GM10847 (cell line): ENCODE measurements around the gene RAD54L.

Experiments used
- POLR2A ChIP-seq: IDR thresholded peaks from 2 replicates; pipeline ENCODE4 v1.6.1; 2011; ENCODE audit not compliant: insufficient read length; ENCODE audit errors: extremely low read depth

The RAD54L gene

DNA sequence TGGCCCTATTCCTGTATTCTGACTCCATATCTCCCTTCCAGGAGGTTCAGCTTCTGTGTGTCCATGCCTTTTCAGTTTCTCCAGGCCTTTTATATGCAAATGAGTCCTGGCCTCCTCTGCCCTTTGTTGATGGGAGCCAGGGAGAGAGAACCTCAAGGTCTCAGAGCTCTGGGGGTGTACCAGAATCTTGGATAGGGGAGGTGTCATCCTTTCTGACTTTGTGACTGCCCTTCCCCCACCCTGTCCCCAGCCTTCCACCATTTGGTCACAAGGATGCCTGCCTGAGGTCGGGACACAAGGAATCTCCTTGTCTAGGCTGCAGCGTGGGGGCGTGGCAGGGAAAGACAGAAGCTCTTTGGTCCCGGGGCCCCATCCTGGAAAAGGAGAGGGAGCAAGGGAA lies 25.8 kb upstream of the RAD54L start:
- no peak for TF ChIP-seq POLR2A

DNA sequence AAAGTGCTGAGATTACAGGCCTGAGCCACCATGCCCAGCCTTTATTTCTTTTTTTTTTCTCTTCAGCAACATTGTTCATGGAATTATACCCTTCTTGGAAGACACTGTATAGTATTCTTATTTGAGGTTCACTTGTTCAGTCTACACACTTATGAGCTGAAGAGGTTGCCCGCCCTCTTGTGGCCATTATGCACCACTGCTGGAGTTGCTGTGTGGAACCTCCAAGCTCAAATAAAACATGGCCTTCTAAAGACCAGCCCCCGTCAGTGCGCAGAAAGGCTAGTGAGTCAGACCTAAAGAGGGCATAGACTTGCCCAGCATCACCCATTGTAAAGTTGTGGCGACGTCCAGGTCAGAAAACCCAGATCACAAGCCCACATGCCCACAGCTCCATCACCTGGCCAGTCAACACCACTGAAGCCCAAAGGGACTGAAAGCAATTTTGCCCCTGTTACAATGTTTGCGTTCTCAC lies 24.1 kb upstream of the RAD54L start:
- TF ChIP-seq POLR2A = no peak

DNA sequence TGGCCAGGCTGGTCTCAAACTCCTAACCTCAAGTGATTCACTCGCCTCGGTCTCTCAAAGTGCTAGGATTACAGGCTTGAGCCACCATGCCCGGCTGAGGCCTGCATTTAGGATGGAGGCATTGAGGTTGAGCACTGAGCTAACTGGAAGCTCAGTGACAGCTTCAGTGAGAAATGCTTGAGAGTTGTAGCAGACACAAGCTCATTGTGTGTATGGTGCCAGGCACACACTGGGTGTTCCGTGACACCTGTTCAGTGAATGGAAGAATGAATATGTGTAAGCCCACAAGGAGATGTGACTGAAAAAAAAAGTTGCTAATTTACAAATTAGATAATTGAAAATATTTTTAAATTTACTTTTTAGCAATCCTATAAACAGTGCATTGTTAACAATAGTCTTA lies 22.6 kb upstream of the RAD54L start:
- no peak for TF ChIP-seq POLR2A

DNA sequence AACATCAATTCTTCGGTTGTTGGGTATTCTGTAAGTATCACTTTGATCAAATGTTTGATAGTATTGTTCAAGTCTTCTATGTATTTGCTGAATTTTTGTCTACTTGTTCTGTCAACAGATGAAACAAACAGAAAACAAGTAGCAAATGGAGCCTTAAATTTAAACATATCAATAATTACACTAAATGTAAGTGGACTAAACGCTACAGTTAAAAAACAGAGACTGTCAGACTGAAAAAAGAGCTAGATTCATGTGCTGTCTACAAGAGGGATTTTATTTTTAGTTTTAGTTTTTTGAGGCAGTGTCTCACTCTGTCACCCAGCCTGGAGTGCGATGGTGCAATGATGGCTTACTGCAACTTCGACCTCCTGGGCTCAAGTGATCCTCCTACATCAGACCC lies 10.7 kb upstream of the RAD54L start:
- TF ChIP-seq POLR2A = no peak

DNA sequence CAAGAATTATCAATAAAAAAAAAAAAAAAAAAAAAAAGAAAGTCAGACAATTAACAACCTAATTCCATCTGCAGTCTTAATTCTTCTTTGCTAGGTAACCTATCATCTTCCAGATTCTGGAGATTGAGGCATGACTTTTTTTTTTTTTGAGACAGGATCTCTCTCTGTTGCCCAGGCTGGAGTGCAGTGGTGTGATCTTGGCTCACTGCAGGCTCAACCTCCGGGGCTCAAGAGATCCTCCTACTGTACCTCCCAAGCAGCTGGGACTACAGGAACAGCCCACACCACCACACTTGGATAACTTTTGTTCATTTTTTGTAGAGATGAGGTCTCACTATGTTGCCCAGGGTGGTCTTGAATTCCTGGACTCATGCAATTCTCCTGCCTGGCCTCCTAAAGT lies 4.6 kb upstream of the RAD54L start:
- no peak for TF ChIP-seq POLR2A

DNA sequence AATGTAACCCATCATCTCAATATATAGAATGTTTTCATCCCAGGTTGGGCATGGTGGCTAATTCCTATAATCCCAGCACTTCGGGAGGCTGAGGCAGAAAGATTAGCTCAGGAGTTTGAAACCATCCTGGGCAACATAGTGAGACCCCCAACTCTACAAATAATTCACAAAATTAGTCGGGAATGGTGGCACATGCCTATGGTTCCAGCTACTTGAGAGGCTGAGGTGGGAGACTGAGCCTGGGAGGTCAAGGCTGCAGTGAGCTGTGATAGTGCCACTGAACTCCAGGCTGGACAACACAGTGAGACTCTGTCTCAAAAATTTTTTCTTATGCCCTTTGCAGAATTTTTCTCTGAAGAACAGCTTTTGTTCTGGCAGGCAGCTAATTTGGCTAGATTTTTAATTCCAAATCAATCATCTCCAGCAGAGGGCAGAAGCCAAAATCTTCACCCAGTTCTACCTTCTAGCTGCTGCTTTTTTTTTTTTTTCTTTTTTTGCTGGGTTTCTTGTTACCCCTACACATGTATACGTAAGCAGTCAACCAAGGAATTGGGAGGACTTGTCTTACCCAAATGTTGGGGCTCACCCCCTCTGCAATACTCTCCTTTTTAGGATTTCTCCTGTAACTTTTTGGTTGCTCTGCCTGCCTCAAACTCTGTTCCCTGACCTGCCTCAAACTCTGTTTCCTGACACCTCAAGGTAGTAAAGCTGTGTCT lies 2.7 kb upstream of the RAD54L start:
- no peak for TF ChIP-seq POLR2A

DNA sequence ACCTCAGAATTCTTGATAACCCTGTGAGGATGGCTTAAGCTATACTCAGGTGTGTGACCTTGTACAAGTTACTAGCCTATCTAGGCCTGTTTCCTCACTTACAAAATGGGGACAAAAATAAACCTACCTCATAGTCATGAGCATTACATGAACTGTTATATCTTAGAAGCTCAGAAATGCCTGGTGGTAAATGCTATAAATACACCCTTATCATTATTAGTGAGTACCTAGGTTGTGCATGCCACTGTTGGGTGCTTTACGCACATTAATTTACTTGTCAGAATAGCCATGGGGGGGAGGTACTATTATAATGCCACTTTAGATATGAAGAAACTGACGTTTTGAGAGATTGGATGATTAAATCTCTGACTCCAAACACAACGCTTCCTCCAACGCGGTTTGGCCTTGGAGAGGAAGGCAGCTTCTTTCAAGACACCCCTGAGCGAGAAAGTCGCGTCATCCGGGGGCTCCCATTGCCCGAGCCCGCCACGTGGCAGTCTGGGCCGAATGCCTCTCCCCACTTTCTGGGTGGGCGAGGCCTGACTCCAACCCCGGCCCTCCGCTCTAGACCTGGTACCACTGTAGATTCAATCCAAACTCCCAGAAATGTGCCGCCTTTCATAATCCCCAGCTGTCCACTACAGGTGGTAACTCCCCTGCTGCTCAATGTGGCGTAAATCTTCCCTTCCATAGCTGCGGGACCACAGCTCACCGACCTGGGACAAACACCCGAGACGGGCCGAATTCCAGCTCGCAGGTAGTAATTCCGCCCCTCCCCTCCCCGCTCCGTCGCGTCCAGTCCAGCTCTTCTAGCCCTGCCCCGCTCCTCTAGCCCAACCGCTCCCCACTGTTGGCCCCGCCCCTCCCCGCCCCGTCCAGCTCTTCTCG lies 771 bp upstream of the RAD54L start:
- no peak for TF ChIP-seq POLR2A

DNA sequence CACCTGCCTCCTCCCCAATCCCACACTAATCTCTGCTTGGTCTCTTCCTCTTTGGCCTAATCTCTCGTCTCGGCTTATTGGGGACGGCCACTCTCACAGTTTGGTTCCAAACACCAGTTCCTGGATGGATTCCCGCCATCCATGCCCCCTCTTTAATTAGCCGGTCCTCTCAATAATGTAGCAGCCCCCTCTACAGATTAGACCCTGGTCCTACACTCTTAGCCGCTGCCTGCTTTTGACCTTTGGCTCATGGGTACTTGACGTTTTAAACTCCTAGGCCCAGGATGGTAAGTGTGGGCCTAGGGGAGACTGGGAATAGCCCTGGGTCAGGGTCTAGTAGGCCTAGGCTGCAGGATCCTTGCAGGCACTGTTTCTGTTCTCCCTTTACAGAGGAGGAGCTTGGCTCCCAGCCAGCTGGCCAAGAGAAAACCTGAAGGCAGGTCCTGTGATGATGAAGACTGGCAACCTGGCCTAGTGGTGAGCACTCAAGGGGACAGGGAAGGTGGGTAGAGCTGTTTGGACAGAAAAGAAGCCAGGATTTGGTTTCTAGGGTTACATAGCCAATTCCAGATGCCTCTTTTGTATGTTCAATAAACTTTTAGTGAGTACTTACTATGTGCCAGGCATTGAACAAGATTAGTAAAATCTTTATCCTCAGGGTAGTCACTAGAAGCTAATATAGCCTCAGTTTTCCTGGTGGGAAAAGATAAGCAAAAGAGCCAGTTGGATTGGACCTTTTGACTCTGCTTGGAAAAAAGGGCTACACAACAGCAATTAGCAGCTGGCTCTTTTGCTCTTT lies 758 bp downstream of the RAD54L start:
- no peak for TF ChIP-seq POLR2A

DNA sequence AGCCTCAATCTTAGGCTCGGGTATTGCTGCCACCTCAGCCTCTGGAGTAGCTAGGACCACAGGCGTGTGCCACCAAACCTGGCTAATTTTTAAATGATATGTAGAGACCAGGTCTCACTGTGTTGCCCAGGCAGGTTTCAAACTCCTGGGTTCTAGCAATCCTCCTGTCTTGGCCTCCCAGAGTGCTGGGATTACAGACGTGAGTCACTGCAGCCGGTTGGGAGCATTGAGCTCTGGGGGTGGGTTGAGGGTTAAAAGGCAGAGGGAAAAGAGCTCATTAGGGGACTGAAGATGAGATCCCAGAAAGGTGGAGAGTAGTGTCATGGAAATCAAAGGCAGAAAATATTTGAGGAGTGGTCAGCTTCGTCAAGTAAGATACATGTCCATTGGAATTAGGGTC lies 7.1 kb downstream of the RAD54L start:
- no peak for TF ChIP-seq POLR2A

DNA sequence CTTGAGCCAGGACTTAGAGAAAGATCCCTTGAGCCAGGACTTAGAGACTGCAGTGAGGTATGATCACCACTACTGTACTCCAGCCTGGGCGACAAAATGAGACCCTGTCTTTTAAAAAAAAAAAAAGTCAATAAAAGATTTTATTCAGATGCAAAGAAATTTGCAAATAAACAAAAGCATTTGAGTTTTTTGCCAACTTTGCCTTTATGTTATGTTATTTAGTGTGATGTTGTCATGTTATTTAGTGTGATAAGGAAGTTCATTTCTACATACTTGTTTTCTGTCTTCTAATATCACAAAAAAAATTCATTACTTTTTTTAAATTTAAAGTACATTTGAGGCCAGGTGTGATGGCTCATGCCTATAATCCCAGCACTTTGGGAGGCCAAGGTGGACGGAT lies 9.0 kb downstream of the RAD54L start:
- no peak for TF ChIP-seq POLR2A

DNA sequence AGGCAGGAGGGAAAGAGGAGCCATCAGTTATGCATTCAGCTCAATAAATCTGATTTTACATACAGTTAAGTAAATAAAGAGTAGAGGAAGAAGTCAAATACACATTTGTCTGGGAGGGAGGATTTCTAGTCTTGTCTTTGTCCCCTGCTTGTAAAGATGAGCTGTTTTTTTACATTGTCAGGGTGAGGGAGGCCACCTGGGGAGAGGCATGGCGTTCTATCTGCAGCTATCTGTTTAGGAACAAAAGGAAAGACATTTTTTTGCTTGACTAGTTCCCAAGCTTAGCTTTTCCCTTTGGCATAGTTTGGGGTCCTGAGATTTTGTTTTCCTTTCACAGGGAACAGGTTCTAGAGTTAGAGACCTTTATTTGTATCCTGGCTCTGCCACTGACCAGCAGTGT lies 14.9 kb downstream of the RAD54L start:
- TF ChIP-seq POLR2A = no peak

DNA sequence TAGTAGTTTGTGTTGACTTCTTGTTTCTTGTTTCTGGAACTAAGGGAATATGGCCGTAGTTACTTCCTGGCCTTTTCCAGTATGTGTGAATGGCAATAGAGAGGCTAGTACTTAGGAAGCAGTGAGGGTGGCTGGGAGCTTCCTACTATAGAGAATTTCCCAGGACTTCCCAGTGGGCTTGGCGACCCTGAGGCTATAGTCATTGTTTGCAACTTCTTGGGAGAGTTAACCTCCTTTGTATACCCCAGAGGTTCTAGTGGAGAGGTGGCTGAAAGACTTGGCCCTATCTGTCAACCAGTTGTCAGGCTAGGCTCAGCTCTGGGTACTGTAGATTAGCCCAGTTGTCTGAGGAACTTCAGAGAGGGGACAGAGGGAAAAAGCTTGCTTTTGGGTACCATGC lies 15.6 kb downstream of the RAD54L start:
- TF ChIP-seq POLR2A = no peak

DNA sequence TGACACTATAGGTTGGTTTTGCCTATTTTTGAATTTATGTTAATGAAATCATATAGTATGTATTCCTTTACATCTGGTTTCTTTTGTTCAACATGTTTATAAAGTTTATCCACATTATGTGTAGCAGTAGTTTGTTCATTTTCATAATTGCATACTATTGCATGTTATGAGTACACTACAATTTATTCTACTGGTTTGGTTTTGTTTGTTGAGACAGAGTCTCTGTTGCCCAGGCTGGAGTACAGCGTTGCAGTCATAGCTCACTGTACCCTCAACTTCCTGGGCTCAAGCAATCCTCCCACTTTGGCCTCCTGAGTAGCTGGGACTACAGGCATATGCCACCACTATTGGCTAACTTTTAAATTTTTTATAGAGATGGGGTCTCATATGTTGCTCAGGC lies 21.0 kb downstream of the RAD54L start:
- no peak for TF ChIP-seq POLR2A

DNA sequence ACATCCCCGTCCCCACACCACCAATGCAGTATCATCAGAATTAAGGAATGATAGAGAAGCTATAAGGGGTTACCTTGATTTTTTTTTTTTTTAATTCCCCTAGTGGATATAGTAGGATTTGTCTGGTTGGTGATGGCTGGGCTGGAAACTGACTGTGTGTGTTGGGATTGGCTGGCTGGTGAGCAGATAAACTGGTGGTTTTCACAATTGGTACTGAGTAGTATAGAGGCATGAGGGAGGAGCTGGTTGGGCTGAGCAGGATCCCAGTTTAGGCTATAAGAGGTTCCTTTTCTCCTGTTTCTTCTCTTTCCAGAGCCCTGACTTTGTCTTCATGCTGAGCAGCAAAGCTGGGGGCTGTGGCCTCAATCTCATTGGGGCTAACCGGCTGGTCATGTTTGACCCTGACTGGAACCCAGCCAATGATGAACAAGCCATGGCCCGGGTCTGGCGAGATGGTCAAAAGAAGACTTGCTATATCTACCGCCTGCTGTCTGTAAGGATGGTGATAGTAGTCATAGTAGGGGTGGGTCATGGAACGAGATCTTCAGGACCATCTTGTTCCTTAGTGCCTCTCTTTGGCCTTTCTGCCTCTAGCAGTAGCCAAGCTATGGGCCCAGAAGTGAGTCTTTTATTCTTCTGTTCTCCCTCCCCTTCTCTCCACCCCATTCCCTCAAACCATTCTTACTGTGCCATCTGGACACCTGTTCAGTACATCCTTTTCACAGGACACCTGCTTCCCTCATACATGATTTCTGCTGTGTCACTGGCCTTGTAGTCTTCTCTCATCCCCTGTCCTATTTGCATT lies 26.9 kb downstream of the RAD54L start:
- no peak for TF ChIP-seq POLR2A

DNA sequence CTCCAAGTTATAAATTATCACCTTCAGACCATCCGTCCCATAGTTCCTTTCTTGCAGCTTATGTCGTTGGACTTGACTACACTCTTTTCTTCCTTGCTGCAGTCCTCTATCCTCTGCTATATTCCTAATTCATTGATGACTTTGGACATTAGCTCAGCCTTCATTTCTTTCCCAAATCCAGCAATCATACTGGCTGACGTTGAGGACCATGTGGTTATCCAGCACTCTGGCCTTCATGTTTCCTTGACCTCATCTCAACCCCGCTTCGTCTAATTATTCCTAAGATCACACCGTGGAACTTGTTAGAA lies 27.4 kb downstream of the RAD54L start:
- no peak for TF ChIP-seq POLR2A
